Measurements from ENCODE around the gene KLHL5. TPM values are rescaled to one million over a fixed set of nuclear protein-coding genes. Genes with fewer than 3 reads are reported as not detected.

The KLHL5 gene
- total RNA-seq, 1 donor from 2014 or later = 27.3 TPM

DNA sequence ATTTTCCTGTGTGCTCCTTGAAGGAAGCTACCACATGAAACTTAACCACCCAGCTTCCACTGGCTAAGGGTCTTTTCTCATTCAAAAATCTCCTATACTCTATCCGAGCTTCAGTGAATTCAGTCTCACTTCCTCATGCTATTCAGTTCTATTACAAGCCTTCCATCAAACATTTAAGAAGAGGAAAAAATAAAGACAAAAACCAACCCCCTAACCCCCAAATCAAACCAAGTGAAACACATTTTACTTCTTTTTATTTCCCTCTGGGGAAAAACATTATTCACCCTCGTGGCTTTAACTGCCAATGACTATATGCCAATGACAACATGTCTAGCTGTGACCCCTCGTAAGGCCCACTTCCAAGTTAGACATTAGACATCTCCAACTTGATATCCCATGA is 104.1 kb downstream of the KLHL5 start:
- H3K27me3 Mint-ChIP-seq = no peaks in the 10 kb centered on the region

DNA sequence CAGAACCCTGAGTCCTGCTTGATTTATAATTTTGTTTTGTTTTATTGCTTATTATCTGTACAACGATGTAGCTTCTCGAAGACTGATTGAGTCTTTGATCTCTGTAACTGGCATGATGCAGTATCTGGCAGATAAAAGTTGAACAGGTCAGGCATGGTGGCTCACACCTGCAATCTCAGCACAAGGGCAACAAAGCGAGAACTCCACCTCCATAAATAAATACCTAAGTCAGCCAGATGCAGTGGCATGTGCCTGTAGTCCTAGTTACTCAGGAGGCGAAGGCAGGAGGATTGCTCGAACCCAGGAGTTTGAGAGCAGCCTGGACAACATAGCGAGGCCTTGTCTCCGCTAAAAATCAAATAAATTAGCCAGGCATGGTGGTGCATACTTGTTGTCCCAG is 104.6 kb downstream of the KLHL5 start:
- H3K9me3 Mint-ChIP-seq = no peaks in the 10 kb centered on the region
- DNase-seq (ENCODE audit: extremely low spot score, unreplicated experiment) = no peak
- H3K27me3 Mint-ChIP-seq = no peaks in the 10 kb centered on the region
- no peaks in the 10 kb centered on the region for H3K36me3 Mint-ChIP-seq
- no peak overlapping the region for H3K27ac Mint-ChIP-seq
- TF ChIP-seq, protein P1, sequence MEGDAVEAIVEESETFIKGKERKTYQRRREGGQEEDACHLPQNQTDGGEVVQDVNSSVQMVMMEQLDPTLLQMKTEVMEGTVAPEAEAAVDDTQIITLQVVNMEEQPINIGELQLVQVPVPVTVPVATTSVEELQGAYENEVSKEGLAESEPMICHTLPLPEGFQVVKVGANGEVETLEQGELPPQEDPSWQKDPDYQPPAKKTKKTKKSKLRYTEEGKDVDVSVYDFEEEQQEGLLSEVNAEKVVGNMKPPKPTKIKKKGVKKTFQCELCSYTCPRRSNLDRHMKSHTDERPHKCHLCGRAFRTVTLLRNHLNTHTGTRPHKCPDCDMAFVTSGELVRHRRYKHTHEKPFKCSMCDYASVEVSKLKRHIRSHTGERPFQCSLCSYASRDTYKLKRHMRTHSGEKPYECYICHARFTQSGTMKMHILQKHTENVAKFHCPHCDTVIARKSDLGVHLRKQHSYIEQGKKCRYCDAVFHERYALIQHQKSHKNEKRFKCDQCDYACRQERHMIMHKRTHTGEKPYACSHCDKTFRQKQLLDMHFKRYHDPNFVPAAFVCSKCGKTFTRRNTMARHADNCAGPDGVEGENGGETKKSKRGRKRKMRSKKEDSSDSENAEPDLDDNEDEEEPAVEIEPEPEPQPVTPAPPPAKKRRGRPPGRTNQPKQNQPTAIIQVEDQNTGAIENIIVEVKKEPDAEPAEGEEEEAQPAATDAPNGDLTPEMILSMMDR (conservative IDR thresholded peaks at IDR 0.05) = no peak
- H3K4me3 Mint-ChIP-seq = no peak overlapping the region
- no peaks in the 10 kb centered on the region for H3K4me1 Mint-ChIP-seq (ENCODE audit: unreplicated experiment)

More for the DNA sequence above, 104.1 kb downstream of the KLHL5 start:
- TF ChIP-seq, protein P1 (conservative IDR thresholded peaks at IDR 0.05) = no peak
- no peaks in the 10 kb centered on the region for H3K4me1 Mint-ChIP-seq (ENCODE audit: unreplicated experiment)
- DNase-seq (ENCODE audit: extremely low spot score, unreplicated experiment) = no peak
- H3K4me3 Mint-ChIP-seq = no peak overlapping the region
- no peaks in the 10 kb centered on the region for H3K9me3 Mint-ChIP-seq
- H3K36me3 Mint-ChIP-seq = no peaks in the 10 kb centered on the region
- no peak overlapping the region for H3K27ac Mint-ChIP-seq

DNA sequence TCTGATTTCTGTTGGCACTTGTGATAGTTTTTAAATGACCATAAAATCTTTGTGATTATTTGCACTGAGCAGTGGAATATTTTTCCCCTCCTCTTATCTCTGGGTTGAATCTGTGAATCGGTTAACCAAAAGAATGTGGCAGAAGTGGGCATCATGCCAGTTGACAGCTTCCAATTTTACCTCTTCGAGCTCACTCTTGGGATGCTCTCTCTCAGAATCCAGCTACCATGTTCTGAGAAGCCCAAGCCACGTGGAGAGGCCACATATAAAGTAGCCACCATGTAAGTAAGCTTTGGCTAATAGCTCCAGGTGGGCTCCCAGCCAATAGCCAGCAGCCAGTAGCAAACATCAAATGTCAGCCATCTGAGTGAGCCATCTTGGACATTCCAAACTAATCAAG is 107.4 kb downstream of the KLHL5 start:
- Mint-ChIP-seq H3K4me3 (no peak overlapping the region), H3K36me3 (no peaks in the 10 kb centered on the region), H3K9me3 (no peaks in the 10 kb centered on the region), H3K27ac (no peak overlapping the region), H3K4me1 (ENCODE audit: unreplicated experiment) (no peaks in the 10 kb centered on the region), H3K27me3 (no peaks in the 10 kb centered on the region)
- DNase-seq (ENCODE audit: extremely low spot score, unreplicated experiment) = no peak
- TF ChIP-seq, protein P1 (conservative IDR thresholded peaks at IDR 0.05) = no peak

DNA sequence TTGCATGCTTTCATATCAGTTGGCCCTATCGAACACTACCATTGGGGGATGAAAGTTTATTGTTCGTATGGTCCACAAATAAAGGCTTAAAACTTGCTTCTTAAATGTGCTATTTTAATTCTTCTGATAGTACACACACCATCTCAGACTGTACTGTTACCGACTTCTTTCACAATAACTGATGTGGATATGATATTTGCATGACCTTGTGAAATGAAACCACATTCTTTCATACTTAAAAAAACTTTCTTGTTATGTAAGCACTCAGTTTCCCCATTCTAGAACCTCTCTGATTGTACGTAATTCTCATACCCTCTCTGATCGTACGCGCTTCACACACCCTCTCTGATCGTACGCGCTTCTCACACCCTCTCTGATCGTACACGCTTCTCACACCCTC is 108.3 kb downstream of the KLHL5 start:
- H3K27me3 Mint-ChIP-seq = peaks cover 6% of the 10 kb centered on the region
- no peak overlapping the region for H3K27ac Mint-ChIP-seq
- no peak overlapping the region for H3K4me3 Mint-ChIP-seq
- H3K4me1 Mint-ChIP-seq (ENCODE audit: unreplicated experiment) = no peaks in the 10 kb centered on the region
- no peak for DNase-seq (ENCODE audit: extremely low spot score, unreplicated experiment)
- TF ChIP-seq, protein P1 (conservative IDR thresholded peaks at IDR 0.05) = no peak
- no peaks in the 10 kb centered on the region for H3K9me3 Mint-ChIP-seq
- no peaks in the 10 kb centered on the region for H3K36me3 Mint-ChIP-seq

Other genes starting within 250 kb of the KLHL5 start
- gene TLR6, start 205.4 kb upstream of the KLHL5 start, total RNA-seq (ENCODE audit: low replicate concordance) = 0.56 and 0.67 TPM in 2 replicates
- 33.9 and 54.2 TPM in 2 replicates for gene FAM114A1, start 194.4 kb upstream of the KLHL5 start, total RNA-seq (ENCODE audit: low replicate concordance)
- gene TMEM156, start 29.8 kb upstream of the KLHL5 start, total RNA-seq (ENCODE audit: low replicate concordance) = not detected in 2 replicates
- gene WDR19, start 120.3 kb downstream of the KLHL5 start, total RNA-seq (ENCODE audit: low replicate concordance) = 36.2 and 68.7 TPM in 2 replicates